Neural progenitor cell (in vitro differentiated cells): ENCODE results near the gene CLDN1.

ENCODE experiments used
- CTCF ChIP-seq: fragments of 200-600 bp; sonication (generic); IDR thresholded peaks from 2 replicates; pipeline ENCODE4 v1.5.1; 2017; ENCODE audit warnings: antibody characterized with exemption, mild to moderate bottlenecking
- EZH2 ChIP-seq: fragments of 200-600 bp; sonication (generic); IDR thresholded peaks from 2 replicates; pipeline ENCODE4 v1.6.1; 2017; ENCODE audit warnings: antibody characterized with exemption, mild to moderate bottlenecking, moderate library complexity

- no peak for TF ChIP-seq CTCF
- no peak for TF ChIP-seq EZH2
These were observed 36.2 kb downstream of the CLDN1 start for GRCh38 chr3:190286014-190286413.
